A673 (cell line): Measurements from ENCODE around the gene MOB3A. TPM values are rescaled to one million over a fixed set of nuclear protein-coding genes. Genes with fewer than 3 reads are reported as not detected.

Experiments used
- BruUV-seq: library from RNA; stranded (reverse); fragments of 400-500 nt; replicated peaks from 2 replicates; lab custom pipeline; 2021; lab: Mats Ljungman, UMichigan
- CTCF ChIA-PET: fragments of 300-600 bp; sonication (Branson Sonifier 250); formaldehyde crosslinking; loops from one replicate; lab custom pipeline; 2022; ENCODE audit warnings: antibody characterized with exemption; lab: Charles Lee
- POLR2A ChIA-PET: fragments of 300-600 bp; sonication (Branson Sonifier 250); formaldehyde crosslinking; loops from one replicate; lab custom pipeline; 2022; ENCODE audit warnings: antibody characterized with exemption; ENCODE audit not compliant: low non-redundant PET; lab: Charles Lee
- DNase-seq: peaks from one replicate; pipeline ENCODE4 v3.0.0-alpha.2; 2015; ENCODE audit warnings: low spot score
- H3K27ac ChIP-seq: fragments of 200-600 bp; sonication (generic); 2 replicates; pipeline ENCODE4 v1.5.1; 2016; ENCODE audit warnings: mixed run types, low read depth, mild to moderate bottlenecking, mixed read lengths, antibody characterized with exemption, low read length; ENCODE audit not compliant: poor library complexity, severe bottlenecking
- H3K27me3 ChIP-seq: fragments of 200-600 bp; sonication (generic); replicated peaks from 2 replicates; pipeline ENCODE4 v1.6.1; 2017; ENCODE audit warnings: mixed run types, low read depth, mild to moderate bottlenecking, mixed read lengths, antibody characterized with exemption, low read length; ENCODE audit not compliant: insufficient read depth, poor library complexity
- H3K36me3 ChIP-seq: fragments of 200-600 bp; sonication (generic); 2 replicates; pipeline ENCODE4 v1.6.1; 2016; ENCODE audit warnings: mixed run types, mild to moderate bottlenecking, mixed read lengths, antibody characterized with exemption, low read length; ENCODE audit not compliant: insufficient read depth, poor library complexity, severe bottlenecking
- H3K4me1 ChIP-seq: fragments of 200-600 bp; sonication (generic); 2 replicates; pipeline ENCODE4 v1.6.1; 2017; ENCODE audit warnings: mixed run types, mild to moderate bottlenecking, mixed read lengths, antibody characterized with exemption, low read length; ENCODE audit not compliant: insufficient read depth, poor library complexity, severe bottlenecking
- H3K4me3 ChIP-seq: fragments of 200-600 bp; sonication (generic); 2 replicates; pipeline ENCODE4 v1.5.1; 2016; ENCODE audit warnings: low read depth, mixed run types, mild to moderate bottlenecking, mixed read lengths, low read length; ENCODE audit not compliant: poor library complexity, severe bottlenecking
- H3K9me3 ChIP-seq: fragments of 200-600 bp; sonication (generic); 2 replicates; pipeline ENCODE4 v1.6.1; 2016; ENCODE audit warnings: mixed run types, low read depth, mild to moderate bottlenecking, mixed read lengths, antibody characterized with exemption, low read length; ENCODE audit not compliant: poor library complexity, severe bottlenecking
- CTCF ChIP-seq: fragments of 300-800, 200-600 bp; sonication (generic); conservative IDR thresholded peaks from 2 replicates; pipeline ENCODE4 v1.5.1; 2017; ENCODE audit warnings: low read depth, mild to moderate bottlenecking, antibody characterized with exemption, low read length, moderate library complexity, mixed read lengths
- EZH2 ChIP-seq: fragments of 200-600 bp; sonication (generic); IDR thresholded peaks from 2 replicates; pipeline ENCODE4 v1.6.1; 2017; ENCODE audit warnings: borderline replicate concordance, low read depth, mild to moderate bottlenecking, mixed read lengths, antibody characterized with exemption, low read length; ENCODE audit not compliant: poor library complexity, severe bottlenecking
- intact Hi-C: fragments of 100-400 bp; cut with micrococcal nuclease; formaldehyde crosslinking; loops from one replicate; pipeline ENCODE4 v1.10.0; 2022; ENCODE audit not compliant: unreplicated experiment
- total RNA-seq: library from RNA; stranded (reverse); gene quantifications from 2 replicates; pipeline ENCODE4 v1.2.3, GENCODE V29; 2021

MOB3A gene
- total RNA-seq, 1 experiment from 2014 or later, result 40.7 TPM

GRCh38 chr19:2038284-2039088 is 57.6 kb downstream of the MOB3A start:
- Histone ChIP-seq H3K36me3 (peaks cover 41% of the 10 kb centered on the region), H3K9me3 (peaks cover 6% of the 10 kb centered on the region), H3K4me1 (peaks cover 26% of the 10 kb centered on the region), H3K4me3 (no peak overlapping the region), H3K27me3 (no peaks in the 10 kb centered on the region), H3K27ac (peak overlapping the region; percentile 23)
- DNase-seq, result no peak
- intact Hi-C loops, result no loop called here
- CTCF ChIA-PET, result interaction anchor here (0.5 kb wide), 1 partner anchor 90 kb away, joined by 3 read pairs; no protein-coding TSS in a partner anchor
- POLR2A ChIA-PET, result no interaction called here
- BruUV-seq, result no TSS peak
- no peak for TF ChIP-seq CTCF
- TF ChIP-seq EZH2, result no peak

DNA sequence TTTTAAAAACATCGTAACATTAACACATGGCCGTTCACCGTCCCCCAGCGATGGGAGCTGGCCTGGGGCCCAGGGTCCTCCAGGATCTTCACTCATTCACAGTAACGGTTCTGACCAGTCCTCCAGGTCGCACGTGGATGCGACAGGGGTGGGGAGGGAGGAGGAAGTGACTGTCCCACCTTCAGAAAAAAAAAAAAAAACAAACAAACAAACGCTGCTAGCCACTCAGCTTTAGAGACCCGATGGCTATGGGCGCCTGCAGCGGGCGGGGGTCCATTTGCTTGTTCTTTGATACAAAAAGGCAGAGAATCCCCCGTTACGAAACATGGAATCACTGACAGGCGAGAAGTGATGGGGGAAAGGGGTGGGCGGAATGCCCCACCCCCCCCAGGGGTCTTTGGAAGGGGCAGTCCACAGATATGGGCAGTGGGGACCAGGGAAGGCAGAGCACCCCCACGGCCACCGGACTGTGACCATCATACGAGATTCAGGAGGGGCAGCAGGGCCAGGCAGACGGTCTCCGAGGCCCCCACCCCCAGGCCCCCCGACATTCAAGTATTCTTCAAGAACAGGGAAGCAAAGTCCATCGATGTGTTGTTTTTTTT is 58.4 kb downstream of the MOB3A start:
- Histone ChIP-seq H3K4me3 (no peak overlapping the region), H3K27me3 (no peaks in the 10 kb centered on the region), H3K36me3 (peaks cover 36% of the 10 kb centered on the region), H3K4me1 (peaks cover 24% of the 10 kb centered on the region), H3K27ac (no peak overlapping the region), H3K9me3 (peaks cover 6% of the 10 kb centered on the region)
- DNase-seq, result no peak
- CTCF ChIA-PET, result no interaction called here
- POLR2A ChIA-PET, result interaction anchor here (0.5 kb wide), 1 partner anchor 1099 kb away, joined by 5 read pairs; no protein-coding TSS in a partner anchor
- intact Hi-C loops, result no loop called here
- TF ChIP-seq EZH2, result no peak
- TF ChIP-seq CTCF, result no peak
- BruUV-seq, result TSS peak; percentile 35

GRCh38 chr19:2036424-2036823 is 59.7 kb downstream of the MOB3A start:
- peaks cover 6% of the 10 kb centered on the region for H3K9me3 ChIP-seq
- H3K36me3 ChIP-seq, result peaks cover 31% of the 10 kb centered on the region
- no peak overlapping the region for H3K4me3 ChIP-seq
- TF ChIP-seq CTCF (no peak), EZH2 (no peak)
- H3K27ac ChIP-seq, result no peak overlapping the region
- intact Hi-C loops, result no loop called here
- peaks cover 27% of the 10 kb centered on the region for H3K4me1 ChIP-seq
- ChIA-PET POLR2A (interaction anchor here (0.6 kb wide), 1 partner anchor 7 kb away, joined by 5 read pairs; no protein-coding TSS in a partner anchor), CTCF (no interaction called here)
- no peak for DNase-seq
- H3K27me3 ChIP-seq, result no peaks in the 10 kb centered on the region
- no TSS peak for BruUV-seq
